HepG2 (cell line): ENCODE results near the gene C2orf49. TPM values are rescaled to one million over a fixed set of nuclear protein-coding genes. Genes with fewer than 3 reads are reported as not detected.

Experiments
- CC2D1A ChIP-seq: sonication (generic); formaldehyde crosslinking; IDR thresholded peaks from 2 replicates; pipeline ENCODE4 v1.8.1; 2023; ENCODE audit warnings: mild to moderate bottlenecking, missing genetic modification reagents
- ELF4 ChIP-seq: sonication (generic); formaldehyde crosslinking; IDR thresholded peaks from 2 replicates; pipeline ENCODE4 v1.5.0; 2020; ENCODE audit warnings: missing genetic modification reagents, mild to moderate bottlenecking, moderate library complexity, borderline replicate concordance
- HCFC1 ChIP-seq: fragments of 150-350 bp; IDR thresholded peaks from 2 replicates; pipeline ENCODE4 v1.6.1; 2014; ENCODE audit warnings: low read depth, low read length
- MAFG ChIP-seq: sonication (generic); formaldehyde crosslinking; IDR thresholded peaks from 2 replicates; pipeline ENCODE4 v1.5.1; 2020; ENCODE audit warnings: mild to moderate bottlenecking, missing genetic modification reagents
- POLR2AphosphoS5 ChIP-seq: IDR thresholded peaks from 2 replicates; pipeline ENCODE4 v1.6.1; 2012; ENCODE audit warnings: low read depth, low read length
- RAD21 ChIP-seq: fragments of 450-650 bp; formaldehyde crosslinking; IDR thresholded peaks from 2 replicates; pipeline ENCODE4 v1.5.0; 2020; ENCODE audit warnings: mild to moderate bottlenecking
- RBM39 ChIP-seq: fragments of 200-400 bp; formaldehyde crosslinking; IDR thresholded peaks from one replicate; pipeline ENCODE4 v1.6.1; 2018; ENCODE audit warnings: antibody characterized with exemption, mild to moderate bottlenecking, low read depth, low read length; ENCODE audit not compliant: poor library complexity, severe bottlenecking
- SRSF4 ChIP-seq: fragments of 200-400 bp; formaldehyde crosslinking; IDR thresholded peaks from one replicate; pipeline ENCODE4 v1.6.1; 2018; ENCODE audit warnings: mild to moderate bottlenecking, low read depth, low read length, moderate library complexity; ENCODE audit not compliant: poor library complexity, severe bottlenecking
- STAG1 ChIP-seq: sonication (generic); formaldehyde crosslinking; IDR thresholded peaks from 2 replicates; pipeline ENCODE4 v1.4.0; 2020; ENCODE audit warnings: missing genetic modification reagents
- TBX2 ChIP-seq: sonication (generic); formaldehyde crosslinking; IDR thresholded peaks from 2 replicates; pipeline ENCODE4 v1.5.0; 2020; ENCODE audit warnings: missing genetic modification reagents, mild to moderate bottlenecking, borderline replicate concordance
- ZBTB40 ChIP-seq, 2 experiments: fragments of 450-650 bp in 1 of 2; sonication (generic) in 1 of 2; formaldehyde crosslinking in 1 of 2; IDR thresholded peaks; 2 replicates each; pipeline versions ENCODE4 v1.6.1 to v1.8.0; 2016 to 2022; ENCODE audit warnings: antibody characterized with exemption in 1 of 2, mild to moderate bottlenecking in 1 of 2, missing genetic modification reagents in 1 of 2
- ZSCAN30 ChIP-seq: sonication (generic); formaldehyde crosslinking; IDR thresholded peaks from 2 replicates; pipeline ENCODE4 v1.5.0; 2020; ENCODE audit warnings: mild to moderate bottlenecking, missing genetic modification reagents
- polyA plus RNA-seq, 8 experiments: library from polyadenylated mRNA; depleted of rRNA in 3 of 8; stranded (reverse) in 7 of 8; unstranded in 1 of 8; fragments of >200 nt; fragmentation: Illumina TruSeq in 4 of 8; extraction: Trizol in 4 of 8; gene quantifications; 2 replicates each; pipeline versions ENCODE4 v1.2.1 to v1.2.3, GENCODE V29; 2011 to 2016; ENCODE audit warnings: low read depth in 4 of 8, missing spikeins in 1 of 8, mixed read lengths in 1 of 8; ENCODE audit not compliant: insufficient read depth in 1 of 8
- total RNA-seq, 5 experiments: library from RNA; depleted of rRNA; stranded (reverse); fragments of >200 nt; fragmentation: Illumina TruSeq; extraction: Trizol; gene quantifications; 2 replicates each; pipeline ENCODE4 v1.2.3, GENCODE V29; 2016; ENCODE audit warnings: low read depth in 1 of 5
- TF ChIP-seq, protein P1 (sequence below): sonication (generic); formaldehyde crosslinking; IDR thresholded peaks from 2 replicates; pipeline ENCODE4 v1.4.0; 2020; ENCODE audit warnings: low read depth, mild to moderate bottlenecking, missing genetic modification reagents
- TF ChIP-seq, protein P2 (sequence below), 2 experiments: IDR thresholded peaks; 2 replicates each; pipeline ENCODE4 v1.6.1; 2011 to 2012; ENCODE audit warnings: low read length in 2 of 2, borderline replicate concordance in 1 of 2, low read depth in 1 of 2, mild to moderate bottlenecking in 1 of 2, moderate library complexity in 1 of 2

C2orf49 gene
- total and polyA plus RNA-seq, 2 of the 13 experiments (the other 11 are each of a cell fraction or from before 2014, with no cell fraction given): 24.7 to 28.8 TPM

GRCh38 chr2:105398336-105399206 is 61.2 kb downstream of the C2orf49 start, which contains the start of gene FHL2 (continued):
- TF ChIP-seq ZBTB40 (IDR thresholded peaks at IDR 0.05) (no peak), ZBTB40 (CRISPR knock-in tag; IDR thresholded peaks at IDR 0.05) (no peak), POLR2AphosphoS5 (peak; percentile 41; the same call in 1 of the 2 replicates), ZSCAN30 (CRISPR knock-in tag) (no peak), STAG1 (CRISPR knock-in tag) (peak; percentile 18; the same call in 1 of the 2 replicates), HCFC1 (no peak; the same call in 1 of the 2 replicates), ELF4 (no peak), TBX2 (CRISPR knock-in tag) (peak; percentile 56; the same call in 1 of the 2 replicates), RAD21 (peak; percentile 56), RBM39 (peak; percentile 73), SRSF4 (no peak), CC2D1A (CRISPR knock-in tag) (no peak), MAFG (no peak)
- TF ChIP-seq, protein P1, sequence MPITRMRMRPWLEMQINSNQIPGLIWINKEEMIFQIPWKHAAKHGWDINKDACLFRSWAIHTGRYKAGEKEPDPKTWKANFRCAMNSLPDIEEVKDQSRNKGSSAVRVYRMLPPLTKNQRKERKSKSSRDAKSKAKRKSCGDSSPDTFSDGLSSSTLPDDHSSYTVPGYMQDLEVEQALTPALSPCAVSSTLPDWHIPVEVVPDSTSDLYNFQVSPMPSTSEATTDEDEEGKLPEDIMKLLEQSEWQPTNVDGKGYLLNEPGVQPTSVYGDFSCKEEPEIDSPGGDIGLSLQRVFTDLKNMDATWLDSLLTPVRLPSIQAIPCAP (CRISPR knock-in tag): no peak
- TF ChIP-seq, protein P2, sequence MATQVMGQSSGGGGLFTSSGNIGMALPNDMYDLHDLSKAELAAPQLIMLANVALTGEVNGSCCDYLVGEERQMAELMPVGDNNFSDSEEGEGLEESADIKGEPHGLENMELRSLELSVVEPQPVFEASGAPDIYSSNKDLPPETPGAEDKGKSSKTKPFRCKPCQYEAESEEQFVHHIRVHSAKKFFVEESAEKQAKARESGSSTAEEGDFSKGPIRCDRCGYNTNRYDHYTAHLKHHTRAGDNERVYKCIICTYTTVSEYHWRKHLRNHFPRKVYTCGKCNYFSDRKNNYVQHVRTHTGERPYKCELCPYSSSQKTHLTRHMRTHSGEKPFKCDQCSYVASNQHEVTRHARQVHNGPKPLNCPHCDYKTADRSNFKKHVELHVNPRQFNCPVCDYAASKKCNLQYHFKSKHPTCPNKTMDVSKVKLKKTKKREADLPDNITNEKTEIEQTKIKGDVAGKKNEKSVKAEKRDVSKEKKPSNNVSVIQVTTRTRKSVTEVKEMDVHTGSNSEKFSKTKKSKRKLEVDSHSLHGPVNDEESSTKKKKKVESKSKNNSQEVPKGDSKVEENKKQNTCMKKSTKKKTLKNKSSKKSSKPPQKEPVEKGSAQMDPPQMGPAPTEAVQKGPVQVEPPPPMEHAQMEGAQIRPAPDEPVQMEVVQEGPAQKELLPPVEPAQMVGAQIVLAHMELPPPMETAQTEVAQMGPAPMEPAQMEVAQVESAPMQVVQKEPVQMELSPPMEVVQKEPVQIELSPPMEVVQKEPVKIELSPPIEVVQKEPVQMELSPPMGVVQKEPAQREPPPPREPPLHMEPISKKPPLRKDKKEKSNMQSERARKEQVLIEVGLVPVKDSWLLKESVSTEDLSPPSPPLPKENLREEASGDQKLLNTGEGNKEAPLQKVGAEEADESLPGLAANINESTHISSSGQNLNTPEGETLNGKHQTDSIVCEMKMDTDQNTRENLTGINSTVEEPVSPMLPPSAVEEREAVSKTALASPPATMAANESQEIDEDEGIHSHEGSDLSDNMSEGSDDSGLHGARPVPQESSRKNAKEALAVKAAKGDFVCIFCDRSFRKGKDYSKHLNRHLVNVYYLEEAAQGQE (IDR thresholded peaks at IDR 0.05; ENCODE audit: borderline replicate concordance in 1 of 2, low read depth in 1 of 2, low read length in 2 of 2): no peak
